HFFc6 (cell line): ENCODE measurements around the gene CCSER1. TPM values are rescaled to one million over a fixed set of nuclear protein-coding genes. Genes with fewer than 3 reads are reported as not detected.

Source experiments
- DNase-seq: peaks from one replicate; pipeline ENCODE4 v3.0.0-alpha.2; 2018
- H3K27ac Mint-ChIP-seq: 2 replicates; pipeline ENCODE4 v1.8.0; 2020; ENCODE audit warnings: mild to moderate bottlenecking, mixed read lengths
- H3K27me3 Mint-ChIP-seq: 2 replicates; pipeline ENCODE4 v1.8.0; 2021; ENCODE audit warnings: mild to moderate bottlenecking, moderate library complexity, mixed read lengths; ENCODE audit not compliant: insufficient read depth
- H3K36me3 Mint-ChIP-seq: 2 replicates; pipeline ENCODE4 v1.8.0; 2021; ENCODE audit warnings: low read depth, mixed read lengths
- H3K4me1 Mint-ChIP-seq: 2 replicates; pipeline ENCODE4 v1.8.0; 2020; ENCODE audit warnings: low read depth, mixed read lengths
- H3K4me3 Mint-ChIP-seq: 2 replicates; pipeline ENCODE4 v1.8.0; 2020; ENCODE audit warnings: mild to moderate bottlenecking, moderate library complexity, mixed read lengths
- H3K9me3 Mint-ChIP-seq: 2 replicates; pipeline ENCODE4 v1.8.0; 2020; ENCODE audit warnings: mild to moderate bottlenecking, mixed read lengths
- CTCF ChIP-seq: fragments of 200-600 bp; sonication (generic); IDR thresholded peaks from 2 replicates; pipeline ENCODE4 v1.5.0; 2021; ENCODE audit warnings: antibody characterized with exemption, mild to moderate bottlenecking
- total RNA-seq, 6 experiments: library from RNA; stranded (reverse); fragmentation: NEBNext Ultra II Directional; extraction: Animal tissue kit (Norgen Biotek cat#: 25700); gene quantifications; 2 replicates in 1 of 6; 3 replicates in 5 of 6; pipeline ENCODE4 v1.2.3, GENCODE V29; 2021

Gene CCSER1
- total RNA-seq, 6 experiments from 2014 or later = not detected

- no peak overlapping the region for H3K4me3 Mint-ChIP-seq
- H3K27me3 Mint-ChIP-seq = no peaks in the 10 kb centered on the region
- DNase-seq = no peak
- no peaks in the 10 kb centered on the region for H3K4me1 Mint-ChIP-seq
- H3K36me3 Mint-ChIP-seq = no peaks in the 10 kb centered on the region
- TF ChIP-seq CTCF = no peak
- peaks cover 3% of the 10 kb centered on the region; the same call in 1 of the 2 replicates for H3K9me3 Mint-ChIP-seq
- no peak overlapping the region for H3K27ac Mint-ChIP-seq
Observed at GRCh38 chr4:90241008-90241407, 113.8 kb downstream of the CCSER1 start.

- no peaks in the 10 kb centered on the region for H3K27me3 Mint-ChIP-seq
- no peaks in the 10 kb centered on the region; the same call in 1 of the 2 replicates for H3K9me3 Mint-ChIP-seq
- no peaks in the 10 kb centered on the region for H3K4me1 Mint-ChIP-seq
- no peak overlapping the region for H3K27ac Mint-ChIP-seq
- H3K36me3 Mint-ChIP-seq = no peaks in the 10 kb centered on the region
- no peak for DNase-seq
- no peak overlapping the region for H3K4me3 Mint-ChIP-seq
- TF ChIP-seq CTCF = no peak
Observed at GRCh38 chr4:90245837-90246236, 118.6 kb downstream of the CCSER1 start.

- H3K4me3 Mint-ChIP-seq = no peak overlapping the region
- 0 out of 2 replicates have a peak, but pooled peaks cover 2% of the 10 kb centered on the region for H3K9me3 Mint-ChIP-seq
Observed at GRCh38 chr4:90246816-90247215, 119.6 kb downstream of the CCSER1 start.

GRCh38 chr4:90254357-90254756 is 127.2 kb downstream of the CCSER1 start:
- Mint-ChIP-seq H3K27me3 (no peaks in the 10 kb centered on the region), H3K4me1 (no peaks in the 10 kb centered on the region), H3K36me3 (no peaks in the 10 kb centered on the region), H3K27ac (no peak overlapping the region), H3K9me3 (peaks cover 9% of the 10 kb centered on the region; the same call in 1 of the 2 replicates), H3K4me3 (no peak overlapping the region)
- no peak for DNase-seq
- TF ChIP-seq CTCF = no peak

More at GRCh38 chr4:90246816-90247215, 119.6 kb downstream of the CCSER1 start:
- H3K27ac Mint-ChIP-seq = no peak overlapping the region
- no peaks in the 10 kb centered on the region for H3K4me1 Mint-ChIP-seq
- TF ChIP-seq CTCF = no peak
- no peaks in the 10 kb centered on the region for H3K36me3 Mint-ChIP-seq
- DNase-seq = no peak
- H3K27me3 Mint-ChIP-seq = no peaks in the 10 kb centered on the region

GRCh38 chr4:90274175-90274574 is 147.0 kb downstream of the CCSER1 start:
- Mint-ChIP-seq H3K27me3 (no peaks in the 10 kb centered on the region), H3K36me3 (no peaks in the 10 kb centered on the region), H3K4me1 (no peaks in the 10 kb centered on the region), H3K27ac (no peak overlapping the region), H3K9me3 (peaks cover 21% of the 10 kb centered on the region), H3K4me3 (no peak overlapping the region)
- no peak for TF ChIP-seq CTCF
- DNase-seq = no peak

- H3K36me3 Mint-ChIP-seq = no peaks in the 10 kb centered on the region
- no peak overlapping the region for H3K4me3 Mint-ChIP-seq
- H3K4me1 Mint-ChIP-seq = no peaks in the 10 kb centered on the region
- H3K27ac Mint-ChIP-seq = no peak overlapping the region
- no peak for TF ChIP-seq CTCF
- H3K27me3 Mint-ChIP-seq = no peaks in the 10 kb centered on the region
- H3K9me3 Mint-ChIP-seq = peaks cover 5% of the 10 kb centered on the region
- no peak for DNase-seq
Observed at GRCh38 chr4:90280954-90281353, 153.8 kb downstream of the CCSER1 start.
